ENCODE measurements around the gene MSANTD2.

The MSANTD2 gene

DNA sequence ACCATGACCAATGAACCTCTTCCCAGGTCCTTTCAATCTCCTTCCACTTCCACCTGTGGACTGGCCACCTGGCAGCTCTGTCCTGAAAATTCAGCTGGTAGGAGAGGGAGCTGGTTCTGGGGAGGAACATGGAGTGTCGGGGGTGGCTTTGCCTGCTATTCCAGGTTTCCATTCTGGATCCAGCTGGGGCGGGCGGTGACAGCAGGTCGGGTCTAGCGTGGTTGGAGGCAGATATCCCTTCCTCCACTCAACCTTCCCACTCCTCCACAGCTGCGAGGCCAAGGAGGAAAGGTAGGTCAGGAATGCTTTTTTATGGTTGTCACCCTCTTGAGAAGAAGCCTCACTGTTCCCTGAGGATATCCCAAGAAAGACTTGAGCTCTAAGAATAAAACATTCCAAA is 57.2 kb downstream of the MSANTD2 start:
- TF ChIP-seq, protein P1, sequence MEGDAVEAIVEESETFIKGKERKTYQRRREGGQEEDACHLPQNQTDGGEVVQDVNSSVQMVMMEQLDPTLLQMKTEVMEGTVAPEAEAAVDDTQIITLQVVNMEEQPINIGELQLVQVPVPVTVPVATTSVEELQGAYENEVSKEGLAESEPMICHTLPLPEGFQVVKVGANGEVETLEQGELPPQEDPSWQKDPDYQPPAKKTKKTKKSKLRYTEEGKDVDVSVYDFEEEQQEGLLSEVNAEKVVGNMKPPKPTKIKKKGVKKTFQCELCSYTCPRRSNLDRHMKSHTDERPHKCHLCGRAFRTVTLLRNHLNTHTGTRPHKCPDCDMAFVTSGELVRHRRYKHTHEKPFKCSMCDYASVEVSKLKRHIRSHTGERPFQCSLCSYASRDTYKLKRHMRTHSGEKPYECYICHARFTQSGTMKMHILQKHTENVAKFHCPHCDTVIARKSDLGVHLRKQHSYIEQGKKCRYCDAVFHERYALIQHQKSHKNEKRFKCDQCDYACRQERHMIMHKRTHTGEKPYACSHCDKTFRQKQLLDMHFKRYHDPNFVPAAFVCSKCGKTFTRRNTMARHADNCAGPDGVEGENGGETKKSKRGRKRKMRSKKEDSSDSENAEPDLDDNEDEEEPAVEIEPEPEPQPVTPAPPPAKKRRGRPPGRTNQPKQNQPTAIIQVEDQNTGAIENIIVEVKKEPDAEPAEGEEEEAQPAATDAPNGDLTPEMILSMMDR (conservative IDR thresholded peaks at IDR 0.05; ENCODE audit: low read depth, low read length) = no peak
- no peak overlapping the region for H3K4me3 ChIP-seq (ENCODE audit: low read length)
- no peak for DNase-seq (ENCODE audit: low read depth)

DNA sequence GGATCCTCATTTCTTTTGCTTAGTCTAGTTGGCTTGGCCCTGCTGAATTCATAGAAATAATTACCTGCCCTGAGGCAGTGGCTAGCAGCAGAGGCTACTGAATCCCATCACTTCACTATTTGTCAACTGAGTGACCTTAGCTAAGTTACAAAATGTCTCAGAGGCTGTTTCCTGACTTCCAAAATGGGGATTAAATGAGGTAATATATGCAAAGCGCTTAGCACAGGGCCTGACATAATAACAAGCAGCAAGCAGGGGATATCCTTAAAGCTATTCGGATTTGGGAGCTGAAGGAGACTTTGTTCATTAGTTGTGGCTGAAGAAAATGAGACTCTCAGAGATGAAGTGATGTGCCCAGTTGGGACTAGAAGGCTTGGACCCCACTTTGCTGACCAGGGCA is 57.7 kb downstream of the MSANTD2 start:
- TF ChIP-seq, protein P1 (conservative IDR thresholded peaks at IDR 0.05; ENCODE audit: low read depth, low read length) = no peak
- DNase-seq (ENCODE audit: low read depth) = no peak
- H3K4me3 ChIP-seq (ENCODE audit: low read length) = no peak overlapping the region

DNA sequence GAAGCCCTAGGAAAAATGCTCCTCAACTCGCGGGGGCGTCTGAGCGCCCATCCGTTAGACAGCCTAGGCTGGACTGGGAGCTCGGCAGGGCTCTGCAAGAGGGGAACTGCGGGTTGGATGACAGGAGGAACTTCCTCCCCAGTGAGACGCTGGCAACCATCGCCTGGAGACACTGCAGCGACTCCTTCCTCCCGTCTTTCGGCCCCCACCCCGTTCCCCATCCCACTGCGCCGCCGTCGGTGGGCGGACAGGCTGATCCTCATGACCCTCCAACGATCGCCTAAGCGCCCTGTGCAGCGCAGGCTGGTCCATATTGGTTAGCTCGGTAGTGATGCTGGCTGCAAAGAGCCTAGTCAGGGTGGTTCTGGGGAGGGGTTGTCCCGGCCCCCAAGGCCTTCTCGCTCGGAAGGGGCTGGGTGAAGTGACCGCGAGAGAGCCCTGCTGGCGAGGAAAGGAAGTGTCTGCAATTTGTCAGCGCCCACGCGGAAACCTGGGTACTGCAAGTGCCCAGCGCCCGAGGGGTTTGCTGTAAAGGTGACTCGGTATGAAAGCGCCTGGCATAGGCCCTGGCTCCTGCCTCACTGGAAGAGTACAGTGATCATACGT is 59.8 kb downstream of the MSANTD2 start:
- H3K4me3 ChIP-seq (ENCODE audit: low read length) = peak overlapping the region; percentile 53
- TF ChIP-seq, protein P1 (conservative IDR thresholded peaks at IDR 0.05; ENCODE audit: low read depth, low read length) = peak; percentile 45
- no peak for DNase-seq (ENCODE audit: low read depth)

- TF ChIP-seq, protein P1 (conservative IDR thresholded peaks at IDR 0.05; ENCODE audit: low read depth, low read length) = no peak
- peak; percentile 52 for DNase-seq (ENCODE audit: low read depth)
- H3K4me3 ChIP-seq (ENCODE audit: low read length) = peak within 1 kb of the TSS; percentile 53
These were observed 60.5 kb downstream of the MSANTD2 start, which contains the start of gene NRGN for GRCh38 chr11:124739479-124740276. Gene NRGN, plus strand, starts transcription at chr11:124739942. Its CDS starts 143 bp downstream, at chr11:124740085.

DNA sequence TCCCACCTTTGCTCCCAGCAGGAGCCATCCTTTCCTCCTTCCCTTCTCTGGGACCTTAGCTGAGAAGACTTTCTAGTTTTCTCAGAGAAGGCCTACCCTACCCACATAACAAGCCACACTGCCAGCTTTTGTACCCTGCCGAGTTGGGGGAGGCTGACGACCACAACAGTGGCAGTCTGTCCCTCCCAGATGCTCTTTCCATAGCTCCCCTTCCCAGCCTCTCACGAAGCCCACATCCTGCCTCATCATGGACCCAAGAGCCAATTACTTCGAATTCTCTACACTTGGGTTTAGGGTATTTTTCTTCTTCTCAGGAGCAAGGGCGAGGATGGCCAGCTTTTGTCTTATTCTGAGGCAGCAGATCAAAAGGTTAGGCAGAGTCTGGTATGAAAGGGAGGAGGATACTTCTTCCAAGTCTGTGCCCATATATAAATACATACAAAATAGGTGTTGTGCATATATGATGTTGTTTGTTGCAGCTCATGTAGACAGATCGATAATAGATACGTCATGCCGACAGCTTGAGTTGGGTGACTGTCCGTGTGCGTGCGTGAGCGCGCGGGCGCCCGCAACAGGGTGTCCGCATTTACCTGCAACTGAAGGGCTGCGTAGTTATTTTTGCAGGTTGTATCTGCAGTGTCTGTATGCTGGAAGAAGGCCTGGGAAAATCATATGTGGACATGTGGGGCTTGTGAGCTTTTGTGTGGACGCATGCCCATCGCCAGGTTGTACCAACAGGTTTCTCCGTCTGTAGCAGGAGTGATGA is 61.3 kb downstream of the MSANTD2 start:
- TF ChIP-seq, protein P1 (conservative IDR thresholded peaks at IDR 0.05; ENCODE audit: low read depth, low read length) = no peak
- DNase-seq (ENCODE audit: low read depth) = no peak
- H3K4me3 ChIP-seq (ENCODE audit: low read length) = peak overlapping the region; percentile 53

- H3K4me3 ChIP-seq (ENCODE audit: low read length) = no peak overlapping the region
- DNase-seq (ENCODE audit: low read depth) = no peak
- TF ChIP-seq, protein P1 (conservative IDR thresholded peaks at IDR 0.05; ENCODE audit: low read depth, low read length) = no peak
These were observed 62.4 kb downstream of the MSANTD2 start for GRCh38 chr11:124737638-124738305.

Data from retinal pigment epithelial cell (primary cell).